NCI-H2081 (cell line): ENCODE results near the gene SLC25A10.
"Not testable (repeated sequence)": the region's sequence is repeated elsewhere in the genome, so short reads cannot be mapped to it uniquely, and the experiment has no call there.

Experiments
- DNase-seq, 2 experiments: peaks; one replicate each; lab custom pipeline; 2025; lab: John Stamatoyannopoulos, UW

Gene SLC25A10

DNA sequence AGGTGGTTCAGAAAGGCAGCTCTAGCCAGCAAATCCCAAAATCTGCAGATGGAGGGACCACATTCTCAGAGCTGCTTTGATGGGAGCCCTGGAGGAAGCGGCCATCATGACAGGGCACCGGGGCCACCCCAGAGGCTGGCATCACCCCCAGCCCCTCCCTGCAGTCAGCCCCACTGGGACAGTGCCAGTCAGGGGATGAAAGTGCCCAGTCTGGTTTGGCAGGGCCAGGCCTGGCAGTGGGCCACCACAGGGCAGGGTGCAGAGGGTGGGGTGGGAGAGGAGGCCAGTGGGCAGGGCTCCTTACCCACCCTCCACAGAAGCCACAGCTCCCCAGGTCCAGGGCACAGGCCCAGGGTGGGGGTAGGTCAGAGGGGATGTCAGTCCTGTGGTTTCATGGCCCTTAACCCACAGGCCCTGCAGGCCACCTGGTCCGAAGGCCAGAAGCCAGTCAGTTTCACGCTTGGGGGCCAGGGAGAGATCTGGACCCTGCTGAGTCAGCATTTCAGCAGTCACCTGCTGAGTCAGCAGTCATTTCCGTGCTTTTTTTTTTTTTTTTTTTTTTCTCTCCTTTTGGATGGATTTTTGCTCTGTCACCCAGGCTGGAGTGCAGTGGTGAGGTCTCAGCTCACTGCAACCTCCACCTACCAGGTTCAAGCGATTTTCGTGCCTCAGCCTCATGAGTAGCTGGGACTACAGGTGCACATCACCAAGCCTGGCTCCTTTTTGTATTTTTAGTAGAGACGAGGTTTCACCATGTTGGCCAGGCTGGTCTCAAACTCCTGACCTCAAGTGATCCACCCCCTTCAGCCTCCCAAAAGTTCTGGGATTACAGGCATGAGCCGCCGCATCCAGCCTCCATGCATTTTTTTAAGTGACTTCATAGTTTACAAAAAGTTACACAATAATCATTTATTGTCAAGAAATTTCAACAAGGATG lies 10.4 kb downstream of the SLC25A10 start:
- no peak for DNase-seq

DNA sequence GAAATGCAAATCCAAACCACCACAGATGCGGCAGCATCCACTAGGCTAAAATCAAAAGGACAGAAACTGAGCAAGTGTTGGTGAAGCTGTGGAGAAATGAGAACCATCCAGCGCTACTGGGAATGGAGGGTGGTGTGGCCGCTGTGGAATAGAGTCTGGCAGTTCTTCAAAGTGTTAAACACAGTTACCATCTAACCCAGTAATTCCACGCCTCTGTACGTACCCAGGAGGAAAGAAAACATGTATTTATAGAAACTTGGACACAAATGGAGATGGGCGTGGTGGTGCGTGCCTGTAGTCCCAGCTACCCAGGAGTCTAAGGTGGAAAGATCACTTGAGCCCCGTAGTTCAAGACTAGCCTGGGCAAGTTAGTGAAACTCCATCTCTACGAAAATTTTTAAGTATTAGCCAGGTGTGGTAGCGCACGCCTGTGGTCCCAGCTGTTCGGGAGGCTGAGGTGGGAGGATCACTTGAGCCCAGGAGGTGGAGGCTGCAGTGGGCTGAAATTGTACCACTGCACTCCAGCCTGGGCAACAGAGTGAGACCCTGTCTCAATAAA lies 11.6 kb downstream of the SLC25A10 start:
- peak in 1 of 2 experiments; percentile 31 for DNase-seq

DNA sequence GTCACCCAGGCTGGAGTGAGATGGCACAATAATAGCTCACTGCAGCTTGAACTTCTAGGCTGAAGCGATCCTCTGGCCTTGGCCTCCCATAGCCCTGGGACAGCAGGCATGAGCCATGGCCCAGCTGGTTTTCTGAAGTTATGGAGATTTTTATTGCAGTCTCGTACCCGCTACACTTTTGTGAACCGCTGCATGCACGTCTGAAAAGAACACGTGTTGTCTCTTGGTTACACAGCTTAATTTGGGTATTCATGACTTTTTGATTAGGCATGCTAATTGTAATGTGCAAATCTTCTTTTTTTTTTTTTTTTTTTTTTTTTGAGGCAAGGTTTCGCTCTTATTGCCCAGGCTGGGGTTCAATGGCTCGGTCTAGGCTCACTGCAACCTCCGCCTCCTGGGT lies 13.4 kb downstream of the SLC25A10 start:
- DNase-seq: no peak

DNA sequence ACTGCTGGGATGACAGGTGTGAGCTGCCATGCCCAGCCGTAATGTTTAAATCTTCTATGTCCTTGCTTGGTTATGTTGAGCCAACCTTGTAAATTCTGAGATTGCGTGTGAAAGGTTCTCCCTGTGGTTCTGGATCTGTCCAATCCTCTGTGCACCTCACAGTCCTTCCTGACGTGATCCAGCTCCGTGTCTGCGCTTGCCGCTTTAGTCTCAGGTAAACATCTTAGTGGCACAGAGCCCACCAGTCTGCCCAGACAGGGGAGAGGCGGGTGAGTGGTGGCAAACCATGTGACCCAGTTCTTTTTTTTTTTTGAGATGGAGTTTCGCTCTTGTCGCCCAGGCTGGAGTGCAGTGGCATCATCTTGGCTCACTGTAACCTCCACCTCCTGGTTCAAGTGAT lies 13.9 kb downstream of the SLC25A10 start:
- no peak for DNase-seq

DNA sequence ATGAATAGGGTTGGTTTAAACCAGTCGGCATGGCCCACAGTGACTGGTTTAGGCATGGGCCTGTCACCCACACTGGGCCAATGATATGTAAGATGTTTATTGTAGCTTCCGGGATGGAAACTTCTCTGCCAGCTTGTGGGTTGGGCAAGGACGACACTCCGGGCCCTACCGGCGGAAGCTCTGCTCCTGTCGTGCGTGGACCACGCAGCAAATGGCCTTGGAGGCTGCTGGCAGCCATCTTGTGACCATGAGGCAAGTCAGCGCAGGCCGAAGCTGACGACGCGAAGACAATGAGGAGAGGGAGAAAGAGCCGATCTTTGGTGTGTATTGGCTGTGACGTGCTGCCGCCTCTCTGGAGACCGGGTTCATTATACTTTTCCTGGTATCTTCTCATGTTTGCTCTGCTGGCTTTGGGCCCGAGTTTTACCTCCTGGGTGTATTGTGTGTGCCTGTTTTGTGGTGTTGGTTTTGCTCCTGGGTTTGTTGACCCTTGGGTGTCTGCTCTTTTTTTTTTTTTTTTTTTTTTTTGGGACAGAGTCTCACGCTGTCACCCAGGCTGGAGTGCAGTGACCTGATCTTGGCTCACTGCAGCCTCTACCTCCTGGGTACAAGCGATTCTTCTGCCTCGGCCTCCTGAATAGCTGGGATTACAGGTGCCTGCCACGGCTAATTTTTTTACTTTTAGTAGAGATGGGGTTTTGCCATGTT lies 15.4 kb downstream of the SLC25A10 start:
- peak; percentile 80 to 91 for DNase-seq

DNA sequence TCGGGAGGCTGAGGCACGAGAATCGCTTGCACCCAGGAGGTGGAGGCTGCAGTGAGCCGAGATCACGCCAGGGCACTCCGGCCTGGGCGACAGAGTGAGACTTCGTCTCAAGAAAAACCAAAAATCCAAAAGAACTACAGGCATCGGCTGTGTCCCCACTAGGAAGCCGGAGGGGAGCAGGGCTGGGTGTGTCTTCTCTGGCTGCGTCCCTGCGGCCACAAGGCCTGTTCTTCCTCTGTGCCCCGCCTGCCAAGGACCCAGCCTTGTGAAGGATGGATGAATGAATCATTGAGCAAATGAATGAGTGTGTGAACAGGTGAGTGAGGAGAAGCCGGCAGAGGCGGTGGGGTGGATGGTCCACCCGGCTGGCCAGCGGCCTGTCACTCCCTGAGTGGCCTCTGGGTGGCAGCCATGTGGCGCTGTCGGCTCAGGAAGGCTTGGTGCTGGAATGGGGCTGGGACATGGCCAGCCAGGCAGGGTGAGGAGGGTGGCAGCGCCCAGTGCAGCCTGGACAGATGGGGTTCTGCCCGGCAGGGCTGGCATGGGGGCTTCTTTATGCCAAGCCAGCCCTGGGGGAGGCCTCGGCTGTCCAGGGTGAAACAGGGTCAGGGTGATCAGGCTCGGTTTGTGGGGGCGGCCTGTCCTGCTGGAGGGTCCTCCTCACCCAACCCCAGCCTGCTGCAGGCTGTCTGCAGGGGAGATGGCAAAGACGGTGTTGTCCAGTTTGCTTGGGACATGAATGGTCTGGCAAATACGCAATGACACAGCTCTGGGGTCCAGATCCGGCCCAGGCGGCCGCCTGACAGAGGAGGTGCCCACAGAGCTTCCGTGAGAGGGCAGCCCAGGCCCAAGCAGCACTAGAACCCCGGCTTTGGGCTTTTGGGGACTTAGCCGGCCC lies 21.7 kb downstream of the SLC25A10 start:
- peak; percentile 79 to 81 for DNase-seq

DNA sequence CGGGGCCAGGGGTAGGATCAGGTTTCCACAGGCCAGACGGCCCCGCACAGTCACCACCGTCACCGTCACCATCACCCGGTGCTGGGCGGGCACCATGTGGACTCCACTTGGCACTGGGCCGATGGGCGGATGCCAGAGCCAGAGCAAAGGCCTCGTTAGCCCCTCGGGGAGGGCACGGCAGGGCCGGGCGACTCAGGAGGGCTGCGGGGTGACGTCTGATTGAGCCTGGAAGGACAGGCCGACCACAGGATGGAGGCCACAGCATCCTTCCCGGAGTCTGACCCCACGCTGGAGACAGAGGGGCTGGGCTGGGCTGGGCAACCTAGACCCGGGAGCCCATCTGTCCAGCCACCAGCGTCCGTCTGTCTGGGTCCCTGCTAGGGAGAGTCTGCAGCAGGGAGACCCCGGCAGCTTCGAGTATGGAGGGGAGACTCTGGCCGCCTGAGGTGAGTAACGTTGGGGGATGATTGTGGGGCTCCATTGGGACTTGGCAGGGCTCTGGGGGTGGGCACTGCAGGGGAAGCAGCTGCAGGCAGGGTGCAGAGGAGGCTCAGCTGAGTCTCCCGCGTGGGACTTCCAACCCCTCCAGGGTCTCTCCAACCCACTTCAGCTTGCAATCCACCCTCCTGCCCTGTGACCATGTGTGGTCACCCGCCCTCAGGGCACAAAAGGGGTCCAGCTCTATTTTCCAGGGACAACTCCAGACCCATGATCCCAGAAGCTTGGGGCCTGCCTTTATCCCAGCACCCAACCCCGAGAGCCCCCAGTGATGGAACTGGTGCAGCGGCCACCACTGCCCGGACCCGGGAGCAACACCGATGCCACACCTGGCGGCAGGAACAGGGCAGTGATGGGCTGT lies 22.6 kb downstream of the SLC25A10 start:
- DNase-seq: no peak

DNA sequence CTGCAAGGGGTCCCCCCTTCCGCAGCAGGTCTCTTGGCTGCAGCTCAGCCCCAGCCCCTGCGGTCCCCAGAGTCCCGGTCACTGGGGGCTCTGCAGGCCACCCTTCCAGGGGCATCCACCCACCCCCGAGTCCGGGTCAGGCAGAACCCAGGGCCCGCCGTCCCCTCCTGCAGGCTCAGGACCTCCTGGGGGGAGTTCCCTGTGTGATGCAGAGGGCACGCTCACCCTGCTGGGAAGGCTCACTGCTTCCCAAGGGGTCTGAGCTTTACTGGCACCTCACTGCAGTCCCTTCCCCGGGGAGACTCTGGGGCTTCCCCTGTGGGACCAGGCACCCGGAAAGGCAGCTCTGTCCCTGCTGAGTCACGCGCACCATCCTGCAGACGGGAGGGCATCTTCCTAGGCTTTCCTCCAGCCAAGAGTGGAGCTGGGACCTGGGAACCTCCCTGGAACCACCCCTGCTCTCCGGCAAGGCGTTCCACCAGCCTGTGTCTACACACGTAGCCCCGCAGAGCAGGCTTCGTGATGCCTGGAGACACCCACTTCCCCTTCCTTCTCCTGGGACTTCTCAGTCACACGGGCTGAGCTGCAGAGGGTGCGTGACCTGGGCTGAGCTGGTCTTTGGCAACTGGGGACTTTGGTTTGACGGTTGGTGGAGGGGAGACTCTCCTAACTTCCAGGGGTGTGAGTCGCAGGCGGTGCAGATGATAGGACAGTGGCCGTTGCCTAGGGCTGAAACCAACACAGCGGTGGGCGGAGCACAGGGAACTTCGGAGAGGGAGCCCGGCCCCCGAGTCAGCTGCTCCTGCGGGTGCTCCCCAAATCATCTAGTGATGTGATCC lies 23.4 kb downstream of the SLC25A10 start:
- peak; percentile 29 to 53 for DNase-seq

DNA sequence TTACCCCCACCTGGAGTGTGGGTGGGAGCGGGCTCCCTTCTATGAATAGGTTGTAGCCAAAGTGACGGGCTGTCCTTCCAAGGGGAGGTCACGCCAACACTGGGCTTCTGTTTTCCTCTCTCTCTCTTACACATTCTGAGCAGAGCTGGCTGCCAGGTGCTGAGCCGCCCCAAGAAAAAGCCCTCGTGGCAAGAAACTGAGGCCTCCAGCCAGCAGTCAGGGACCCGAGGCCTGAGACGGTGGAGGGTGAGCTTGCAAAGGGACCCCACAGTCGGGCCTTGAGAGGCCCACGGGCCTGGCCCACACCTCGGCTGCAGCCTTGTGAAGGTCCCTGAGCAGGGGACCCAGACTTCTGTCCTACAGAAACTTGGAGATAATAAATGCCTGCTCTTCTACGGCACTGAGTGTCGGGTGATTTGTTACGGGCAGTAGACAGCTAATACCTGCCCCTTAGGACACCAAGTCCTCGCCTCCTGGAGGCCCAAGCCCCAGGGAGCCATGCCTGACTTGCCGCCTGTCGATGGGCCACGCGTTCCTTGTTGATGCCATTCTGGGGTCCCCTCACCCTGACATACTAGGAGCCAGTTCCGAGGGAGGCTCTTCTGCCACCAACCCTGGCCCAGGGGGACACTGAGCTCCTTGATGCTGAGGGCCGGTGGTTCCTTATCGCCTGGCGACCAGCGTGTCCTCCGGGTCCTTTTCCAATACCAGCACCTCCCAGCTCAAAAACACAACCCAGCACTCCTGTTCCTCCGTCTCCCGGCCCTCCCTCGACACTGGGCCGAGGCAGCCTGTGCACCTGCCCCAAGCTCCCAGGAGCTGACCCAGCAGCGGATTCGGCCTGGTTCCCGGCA lies 26.1 kb downstream of the SLC25A10 start:
- DNase-seq: no peak

DNA sequence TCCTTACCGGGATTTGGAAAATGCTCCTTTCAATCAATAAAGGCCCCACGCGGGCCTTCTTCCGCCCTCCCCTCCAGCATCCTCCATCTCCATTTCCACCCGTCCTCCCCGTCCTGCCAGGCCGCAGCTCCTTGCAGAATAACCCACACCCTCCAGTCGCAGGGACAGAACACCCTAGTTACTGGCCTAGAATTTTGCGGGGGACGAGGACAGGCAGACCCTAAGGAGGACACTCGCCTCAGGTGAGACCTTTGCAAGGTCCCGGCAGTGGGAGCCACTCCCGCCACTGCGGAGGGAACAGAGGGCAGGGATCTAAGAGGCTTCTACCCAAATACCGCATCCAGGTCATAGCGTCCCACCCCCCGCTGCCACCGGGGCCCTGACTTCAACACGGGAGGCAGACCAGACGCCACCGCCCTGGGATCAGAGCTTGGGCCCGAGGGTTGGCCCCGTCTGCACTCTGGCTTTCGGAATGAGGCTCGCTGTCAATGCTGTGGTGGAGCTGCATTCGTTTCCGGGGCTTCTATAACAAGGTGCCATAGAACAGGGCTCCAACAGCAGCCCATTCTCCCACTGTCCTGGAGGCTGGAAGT lies 26.8 kb downstream of the SLC25A10 start:
- no peak for DNase-seq

DNA sequence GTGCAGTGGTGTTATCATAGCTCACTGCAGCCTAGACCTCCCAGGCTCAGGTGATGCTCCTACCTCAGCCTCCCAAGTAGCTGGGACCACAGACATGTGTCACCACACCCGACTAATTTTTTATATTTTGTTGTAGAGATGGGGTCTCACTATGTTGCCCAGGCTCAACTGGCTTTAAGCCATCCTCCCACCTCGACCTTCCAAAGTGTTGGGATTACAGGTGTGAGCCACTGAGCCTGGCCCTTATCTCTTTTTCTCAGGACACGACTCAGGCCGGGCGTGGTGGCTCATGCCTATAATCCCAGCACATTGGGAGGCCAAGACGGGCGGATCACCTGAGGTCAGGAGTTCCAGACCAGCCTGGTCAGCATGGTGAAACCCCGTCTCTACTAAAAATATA lies 27.5 kb downstream of the SLC25A10 start:
- not testable (repeated sequence) for DNase-seq

DNA sequence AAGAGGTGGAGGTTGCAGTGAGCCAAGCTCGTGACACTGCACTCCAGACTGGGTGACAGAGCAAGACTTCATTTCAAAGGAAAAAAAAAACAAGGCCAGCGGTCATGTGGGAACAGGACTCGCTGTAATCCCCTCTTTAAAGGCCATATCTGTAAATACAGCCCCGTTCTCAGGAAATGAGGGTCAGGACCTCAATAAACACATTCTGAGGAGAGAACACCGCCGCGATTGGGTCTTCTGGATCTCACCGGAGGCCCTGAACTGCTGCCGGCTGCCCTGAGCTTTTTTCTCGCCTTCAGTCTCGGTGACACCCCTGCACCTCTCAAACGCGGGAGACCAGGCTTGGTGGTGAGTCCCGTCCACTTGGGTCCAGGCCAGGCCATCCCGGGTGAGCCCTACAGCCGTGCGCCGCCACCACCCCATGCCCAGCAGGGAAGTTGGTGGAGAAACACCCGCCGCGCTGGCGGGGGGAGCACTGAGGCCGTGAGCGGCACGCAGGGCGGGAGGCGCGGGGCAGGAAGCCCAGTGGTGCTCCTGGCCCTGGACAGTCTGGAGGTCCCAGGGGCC lies 28.4 kb downstream of the SLC25A10 start:
- no peak for DNase-seq

DNA sequence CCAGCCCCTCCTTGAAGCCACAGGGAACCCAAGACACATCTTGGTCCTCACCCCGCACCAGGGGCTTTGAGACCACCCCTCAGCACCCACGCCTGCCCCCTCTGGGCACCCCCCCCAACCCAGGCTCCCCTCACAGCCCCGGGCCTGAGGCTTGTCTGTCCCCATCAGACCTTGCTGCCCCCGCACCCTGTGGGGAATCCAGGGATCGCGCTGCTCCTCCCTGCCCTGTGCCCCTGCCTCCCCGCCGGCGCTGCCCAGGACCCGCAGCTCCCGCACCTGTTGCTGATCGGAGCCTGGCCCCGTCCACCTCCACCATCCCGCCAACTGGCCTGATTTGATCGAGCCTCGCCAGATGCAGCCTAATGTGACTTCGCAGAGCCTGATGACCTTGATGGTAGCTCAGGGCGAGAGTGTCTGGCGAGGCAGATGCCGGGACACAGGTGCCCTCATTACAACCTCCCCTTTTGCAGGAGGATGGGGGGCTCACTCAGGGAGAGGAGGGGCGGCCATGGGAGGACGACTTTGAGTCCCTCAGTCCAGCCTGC lies 29.0 kb downstream of the SLC25A10 start:
- DNase-seq: no peak

DNA sequence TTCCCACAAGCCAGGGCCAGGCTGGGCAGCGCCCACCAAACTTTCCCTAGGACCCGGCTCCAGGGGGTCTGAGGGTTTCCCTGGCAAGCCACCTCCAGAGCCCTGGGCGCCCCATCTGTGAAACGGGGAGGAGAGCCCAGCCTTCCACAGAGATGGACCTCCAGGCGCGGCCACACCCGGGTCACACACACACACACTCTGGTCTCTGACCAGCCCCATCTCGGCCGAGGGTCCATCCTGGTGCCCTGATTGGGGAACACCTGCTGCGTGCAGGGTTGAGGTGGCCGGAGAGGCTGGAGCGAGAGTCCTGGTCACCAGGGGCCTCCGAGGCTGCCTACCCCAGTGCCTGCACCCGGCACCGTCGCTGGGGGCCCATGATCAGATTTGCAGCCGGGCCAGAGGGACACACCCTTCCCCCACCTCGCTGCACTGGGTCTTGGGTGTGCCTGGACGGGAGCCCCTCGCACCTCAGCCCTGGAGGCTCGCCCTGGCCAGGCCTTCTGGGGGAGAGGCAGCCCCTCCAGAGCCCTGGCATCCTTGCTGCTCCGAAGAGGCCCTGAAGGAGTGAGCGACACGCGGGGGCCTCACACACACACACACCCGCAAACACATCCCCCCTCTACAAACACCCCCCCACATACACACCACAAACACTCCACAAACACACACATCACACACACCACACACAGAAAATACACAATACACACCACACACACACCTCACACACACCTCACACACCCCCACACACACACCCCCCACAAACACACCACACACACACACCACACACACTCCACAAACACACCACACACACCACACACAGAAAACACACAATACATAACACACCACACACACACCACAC lies 29.7 kb downstream of the SLC25A10 start:
- no peak for DNase-seq
